ENCODE results near the gene TCTN1. TPM values are rescaled to one million over a fixed set of nuclear protein-coding genes. Genes with fewer than 3 reads are reported as not detected.
A peak's percentile ranks its signal among the peaks of the same experiment; 100 is the strongest.

The TCTN1 gene
- total and polyA plus RNA-seq, 2 donors (not counting 1 experiment from before 2014, with no cell fraction given), result 49.1 to 69.8 TPM

GRCh38 chr12:110693731-110694130 lies 79.8 kb downstream of the TCTN1 start:
- peak overlapping the region; percentile 14 to 49 for H3K27ac ChIP-seq (ENCODE audit: low read length in 2 of 2)
- no peaks in the 10 kb centered on the region for H3K9me3 ChIP-seq (ENCODE audit: control extremely low read depth in 1 of 3, control insufficient read depth in 2 of 3, insufficient read depth in 1 of 3, low read length in 2 of 3)
- H3K27me3 ChIP-seq (replicated peaks in 1 of 4; ENCODE audit: control extremely low read depth in 1 of 4, control insufficient read depth in 3 of 4, insufficient read depth in 4 of 4, low read length in 3 of 4), result no peaks in the 10 kb centered on the region
- no peak overlapping the region for H3K9ac ChIP-seq (ENCODE audit: low read length)
- Mint-ChIP-seq H3K27ac (peak overlapping the region; percentile 87), H3K9me3 (ENCODE audit: insufficient read depth) (no peaks in the 10 kb centered on the region), H3K4me1 (peaks cover 74% of the 10 kb centered on the region), H3K4me3 (peak overlapping the region; percentile 33), H3K27me3 (no peaks in the 10 kb centered on the region)
- POLR2A ChIA-PET, result interaction anchor here (0.6 to 1.2 kb wide), 4 partner anchors 26 to 100 kb away, joined by 3 to 4 read pairs (median 3); no protein-coding TSS in a partner anchor
- no peaks in the 10 kb centered on the region for H3K36me3 ChIP-seq (replicated peaks in 1 of 2; ENCODE audit: control extremely low read depth in 1 of 2, control insufficient read depth in 1 of 2, extremely low read depth in 1 of 2, insufficient read depth in 2 of 2, low read length in 1 of 2)
- DNase-seq (no peak), ATAC-seq (ENCODE audit: low read depth) (no peak)
- 45% methylated on average over 4 of the region's 7 CpGs for WGBS (ENCODE audit: insufficient coverage)
- peaks cover 64% of the 10 kb centered on the region for H3K79me2 ChIP-seq (ENCODE audit: control insufficient read depth, insufficient read depth, low read length)
- CTCF ChIA-PET, result interaction anchor here (0.5 to 5.9 kb wide), 9 partner anchors 19 to 594 kb away, joined by 3 to 34 read pairs (median 4); no protein-coding TSS in a partner anchor
- peaks cover 66 to 72% of the 10 kb centered on the region in 2 donors for H3K4me1 ChIP-seq (ENCODE audit: control insufficient read depth in 2 of 2, insufficient read depth in 2 of 2, low read length in 2 of 2)
- H3K4me2 ChIP-seq (replicated peaks; ENCODE audit: low read depth, low read length, poor library complexity, severe bottlenecking), result peak overlapping the region; percentile 21
- H3K4me3 ChIP-seq (ENCODE audit: control extremely low read depth in 1 of 5, extremely low read depth in 1 of 5, insufficient read depth in 1 of 5, low read depth in 2 of 5, low read length in 4 of 5), result no peak overlapping the region
- H2AFZ ChIP-seq (ENCODE audit: insufficient read depth, low read depth, low read length, poor library complexity, severe bottlenecking), result no peak overlapping the region
- TF ChIP-seq EZH2 (IDR thresholded peaks at IDR 0.05; ENCODE audit: borderline replicate concordance, insufficient read depth, low read depth, low read length, poor library complexity, severe bottlenecking), result no peak
- TF ChIP-seq CTCF (IDR thresholded peaks at IDR 0.05), result no peak
- H4K20me1 ChIP-seq (ENCODE audit: control insufficient read depth, insufficient read depth, low read length, poor library complexity, severe bottlenecking), result peaks cover under 1% of the 10 kb centered on the region
- intact Hi-C loops (cut with micrococcal nuclease), result no loop called here

GRCh38 chr12:110694330-110694901 lies 80.5 kb downstream of the TCTN1 start:
- Histone ChIP-seq H4K20me1 (ENCODE audit: control insufficient read depth, insufficient read depth, low read length, poor library complexity, severe bottlenecking) (no peaks in the 10 kb centered on the region), H2AFZ (ENCODE audit: insufficient read depth, low read depth, low read length, poor library complexity, severe bottlenecking) (no peak overlapping the region), H3K36me3 (replicated peaks in 1 of 2; ENCODE audit: control extremely low read depth in 1 of 2, control insufficient read depth in 1 of 2, extremely low read depth in 1 of 2, insufficient read depth in 2 of 2, low read length in 1 of 2) (no peaks in the 10 kb centered on the region), H3K9me3 (ENCODE audit: control extremely low read depth in 1 of 3, control insufficient read depth in 2 of 3, insufficient read depth in 1 of 3, low read length in 2 of 3) (no peaks in the 10 kb centered on the region), H3K4me2 (replicated peaks; ENCODE audit: low read depth, low read length, poor library complexity, severe bottlenecking) (peak overlapping the region; percentile 21), H3K27ac (ENCODE audit: low read length in 2 of 2) (peak overlapping the region; percentile 35 to 49), H3K27me3 (replicated peaks in 1 of 4; ENCODE audit: control extremely low read depth in 1 of 4, control insufficient read depth in 3 of 4, insufficient read depth in 4 of 4, low read length in 3 of 4) (no peaks in the 10 kb centered on the region), H3K79me2 (ENCODE audit: control insufficient read depth, insufficient read depth, low read length) (peaks cover 62% of the 10 kb centered on the region), H3K9ac (ENCODE audit: low read length) (no peak overlapping the region), H3K4me3 (ENCODE audit: control extremely low read depth in 1 of 5, extremely low read depth in 1 of 5, insufficient read depth in 1 of 5, low read depth in 2 of 5, low read length in 4 of 5) (no peak overlapping the region), H3K4me1 (ENCODE audit: control insufficient read depth in 2 of 2, insufficient read depth in 2 of 2, low read length in 2 of 2) (peaks cover 66 to 73% of the 10 kb centered on the region in 2 donors)
- peak overlapping the region; percentile 87 for H3K27ac Mint-ChIP-seq
- WGBS (ENCODE audit: insufficient coverage), result 81% methylated on average over 11 of the region's 12 CpGs
- ChIA-PET POLR2A (interaction anchor here (0.6 to 1.2 kb wide), 2 partner anchors 47 to 101 kb away, joined by 3 to 4 read pairs; no protein-coding TSS in a partner anchor), CTCF (interaction anchor here (0.8 to 5.9 kb wide), 5 partner anchors 18 to 131 kb away, joined by 3 to 34 read pairs (median 4); no protein-coding TSS in a partner anchor)
- H3K27me3 Mint-ChIP-seq, result no peaks in the 10 kb centered on the region
- DNase-seq, result no peak
- H3K9me3 Mint-ChIP-seq (ENCODE audit: insufficient read depth), result no peaks in the 10 kb centered on the region
- TF ChIP-seq CTCF (IDR thresholded peaks at IDR 0.05) (no peak), EZH2 (IDR thresholded peaks at IDR 0.05; ENCODE audit: borderline replicate concordance, insufficient read depth, low read depth, low read length, poor library complexity, severe bottlenecking) (no peak)
- peaks cover 75% of the 10 kb centered on the region for H3K4me1 Mint-ChIP-seq
- no peak for ATAC-seq (ENCODE audit: low read depth)
- intact Hi-C loops (cut with micrococcal nuclease), result no loop called here
- H3K4me3 Mint-ChIP-seq, result peak overlapping the region; percentile 18
